Thyroid gland (tissue), 4 donors: ENCODE data around the gene MAN2C1.

ENCODE experiments used
- CTCF ChIP-seq, 6 experiments: fragments of 200-600 bp in 3 of 6; fragments of 450-650 bp in 3 of 6; sonication (generic) in 3 of 6; IDR thresholded peaks; one replicate each; pipeline ENCODE4 v1.5.1; 2016 to 2019; ENCODE audit warnings: antibody characterized with exemption in 6 of 6, mild to moderate bottlenecking in 2 of 6, inconsistent platforms in 1 of 6, moderate library complexity in 1 of 6
- POLR2A ChIP-seq, 2 donors: fragments of 450-650 bp; IDR thresholded peaks; one replicate each; pipeline ENCODE4 v1.6.1; 2017; ENCODE audit warnings: antibody characterized with exemption in 2 of 2, mild to moderate bottlenecking in 2 of 2, moderate library complexity in 1 of 2

DNA sequence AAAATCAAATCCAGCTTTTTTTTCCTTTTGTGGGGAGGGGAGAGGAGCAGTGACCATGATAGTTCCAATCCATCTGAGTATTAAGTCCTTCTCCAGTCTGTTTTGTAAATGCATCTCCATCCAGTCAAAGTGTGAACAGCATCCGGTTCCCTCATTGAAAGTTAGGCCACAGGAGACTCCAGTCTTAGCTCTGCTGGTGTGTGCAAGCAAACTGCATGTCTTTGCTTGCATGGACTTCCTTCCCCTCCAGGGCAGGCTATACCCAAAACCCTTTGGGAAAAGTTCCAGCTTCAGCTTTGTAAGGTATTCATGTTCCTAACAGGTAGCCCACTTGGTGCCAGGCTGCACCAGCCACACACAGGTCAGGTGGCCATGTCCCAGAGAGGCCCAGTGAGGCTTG is 3.1 kb upstream of the MAN2C1 start:
- TF ChIP-seq POLR2A (IDR thresholded peaks at IDR 0.05) = no peak
- TF ChIP-seq CTCF (IDR thresholded peaks at IDR 0.05) = no peak
